Mononuclear cell (primary cell): Measurements from ENCODE around the gene FAM13A. TPM values are rescaled to one million over a fixed set of nuclear protein-coding genes. Genes with fewer than 3 reads are reported as not detected.

Source experiments
- H3K27me3 ChIP-seq: 2 replicates; pipeline ENCODE4 v1.6.0; 2011; ENCODE audit warnings: low read length, control low read depth; ENCODE audit not compliant: insufficient read depth
- H3K4me1 ChIP-seq: 2 replicates; pipeline ENCODE4 v1.5.1; 2011; ENCODE audit warnings: mild to moderate bottlenecking, low read length, control low read depth; ENCODE audit not compliant: insufficient read depth
- H3K4me3 ChIP-seq: 2 replicates; pipeline ENCODE4 v1.5.1; 2011; ENCODE audit warnings: mild to moderate bottlenecking, low read length, moderate library complexity
- H3K9me3 ChIP-seq: 2 replicates; pipeline ENCODE4 v1.5.1; 2011; ENCODE audit warnings: low read depth, mild to moderate bottlenecking, control low read depth, low read length
- total RNA-seq: library from RNA; depleted of rRNA; stranded (reverse); fragments of >200 nt; gene quantifications from one replicate; pipeline ENCODE4 v1.2.3, GENCODE V29; 2012

FAM13A gene
- total RNA-seq, 1 donor: 7.9 TPM

DNA sequence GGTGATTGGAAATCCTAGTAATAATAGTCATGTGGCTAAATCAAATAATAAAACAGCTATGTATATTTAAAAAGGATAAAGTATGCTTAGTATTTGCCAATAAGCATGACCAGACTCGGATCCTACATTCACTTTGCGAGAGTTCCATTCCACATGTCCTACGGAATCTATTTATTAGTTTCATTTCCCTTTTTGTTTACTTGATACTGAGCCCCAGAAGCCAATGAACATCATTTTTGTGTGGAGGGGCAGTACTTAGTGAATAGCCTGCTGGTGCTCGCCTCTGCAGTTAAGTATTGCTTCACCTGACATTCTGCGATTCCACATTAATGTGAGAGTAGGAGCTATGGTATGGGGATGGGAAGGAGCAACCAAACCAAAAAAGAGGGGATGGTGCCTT, 300.8 kb downstream of the FAM13A start:
- H3K9me3 ChIP-seq: no peaks in the 10 kb centered on the region
- no peak overlapping the region for H3K4me3 ChIP-seq
- H3K4me1 ChIP-seq: no peaks in the 10 kb centered on the region
- no peaks in the 10 kb centered on the region for H3K27me3 ChIP-seq

DNA sequence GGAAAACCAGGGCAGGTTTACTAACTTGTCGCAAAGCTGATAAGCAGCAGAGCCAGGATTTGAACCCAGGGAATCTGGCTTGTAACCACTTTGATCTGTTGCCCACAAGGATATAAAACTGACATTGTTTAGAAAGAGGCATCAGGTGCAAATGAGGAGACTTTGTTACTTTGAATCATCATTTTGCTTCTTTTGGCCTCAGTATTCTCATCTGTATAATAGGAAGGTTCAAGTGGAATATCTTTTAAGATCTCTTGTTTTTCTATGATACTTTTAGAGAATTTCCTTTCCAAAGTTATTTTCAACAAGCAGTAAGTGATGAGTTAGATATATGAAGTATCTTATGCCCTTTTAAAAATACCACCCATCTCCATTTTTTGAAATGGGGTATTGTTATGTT, 301.5 kb downstream of the FAM13A start:
- no peaks in the 10 kb centered on the region for H3K9me3 ChIP-seq
- H3K27me3 ChIP-seq: no peaks in the 10 kb centered on the region
- H3K4me3 ChIP-seq: no peak overlapping the region
- H3K4me1 ChIP-seq: no peaks in the 10 kb centered on the region

DNA sequence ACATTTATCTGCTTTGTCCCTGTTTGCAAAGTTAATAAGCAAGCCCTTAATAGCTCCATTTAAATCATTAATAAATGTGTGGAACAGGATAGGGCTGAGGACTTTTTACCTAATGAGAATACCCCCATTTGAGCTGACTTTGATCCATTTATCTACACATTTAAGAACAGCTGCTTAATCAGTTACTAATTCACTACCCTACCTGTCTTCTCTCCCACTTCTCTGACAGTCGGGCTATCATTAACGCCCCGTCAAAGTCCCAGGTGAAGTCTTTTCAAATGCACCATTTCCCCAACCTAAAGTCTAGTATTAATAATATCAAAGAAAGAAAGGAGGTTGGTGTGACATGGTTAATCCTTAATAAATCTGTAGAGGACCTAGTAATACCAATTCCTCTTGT, 302.2 kb downstream of the FAM13A start:
- no peak overlapping the region for H3K4me3 ChIP-seq
- H3K9me3 ChIP-seq: no peaks in the 10 kb centered on the region
- no peaks in the 10 kb centered on the region for H3K27me3 ChIP-seq
- H3K4me1 ChIP-seq: no peaks in the 10 kb centered on the region

DNA sequence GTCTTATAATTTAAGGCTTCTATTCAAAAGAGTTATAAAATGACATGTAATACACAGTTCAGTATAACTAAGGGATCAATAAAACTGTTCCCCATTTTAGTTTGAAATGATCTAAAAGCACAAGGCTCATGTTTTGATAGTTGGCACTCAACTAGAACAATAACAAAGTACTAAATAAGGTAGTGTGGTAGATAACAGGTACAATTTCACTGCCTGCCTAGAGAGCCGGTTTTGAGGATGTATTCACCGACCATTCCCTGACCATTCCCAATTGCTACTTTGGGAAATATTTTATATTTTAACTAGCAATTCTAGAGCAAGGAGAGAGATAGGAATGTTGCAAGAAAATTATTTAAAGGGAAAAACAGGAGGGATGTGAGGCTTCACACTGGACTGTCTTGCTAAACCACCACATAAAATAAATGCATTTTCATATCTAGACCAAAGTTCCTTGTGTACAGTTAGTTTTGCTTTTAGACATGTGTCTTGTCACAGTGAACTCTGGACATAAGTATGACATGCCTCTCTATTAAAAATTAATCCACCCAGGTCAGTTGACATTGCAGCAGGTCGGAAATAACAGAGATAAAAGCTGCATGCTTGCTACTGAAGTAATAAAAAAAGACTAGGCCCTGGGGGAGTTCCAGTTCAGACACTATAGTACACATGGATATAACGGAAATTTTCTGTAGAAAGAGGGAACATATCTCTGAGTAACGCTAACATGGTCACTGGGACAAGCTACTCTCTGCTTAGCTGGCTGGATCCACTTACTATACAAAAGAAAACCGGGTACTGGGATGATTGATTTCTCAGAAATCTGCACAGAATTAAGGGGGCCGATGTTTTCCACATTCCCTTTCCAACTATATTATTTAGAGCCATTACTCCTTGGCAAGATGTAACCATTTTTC, 303.1 kb downstream of the FAM13A start:
- H3K27me3 ChIP-seq: no peaks in the 10 kb centered on the region
- H3K4me3 ChIP-seq: no peak overlapping the region
- H3K4me1 ChIP-seq: no peaks in the 10 kb centered on the region
- no peaks in the 10 kb centered on the region for H3K9me3 ChIP-seq

DNA sequence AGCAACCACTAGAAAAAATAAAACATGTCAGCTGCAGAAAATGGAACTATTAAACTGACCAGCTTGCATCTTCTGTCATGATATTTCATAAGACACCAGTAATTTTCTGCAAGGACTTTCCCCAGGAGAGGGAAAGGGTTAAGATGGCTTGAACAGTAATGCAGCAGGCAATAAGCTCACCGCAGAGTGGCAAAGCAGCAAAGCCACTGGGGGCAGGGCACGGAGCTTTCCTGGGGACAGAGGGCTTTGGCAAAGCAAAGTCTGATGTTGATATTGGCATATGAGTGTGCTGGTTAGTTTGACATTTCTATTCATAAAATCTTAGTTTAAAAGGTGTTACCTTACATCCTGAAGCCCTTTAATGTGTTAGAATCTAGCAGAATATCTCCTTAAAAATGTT, 304.2 kb downstream of the FAM13A start:
- Histone ChIP-seq H3K4me1 (no peaks in the 10 kb centered on the region), H3K27me3 (no peaks in the 10 kb centered on the region), H3K4me3 (no peak overlapping the region), H3K9me3 (no peaks in the 10 kb centered on the region)

DNA sequence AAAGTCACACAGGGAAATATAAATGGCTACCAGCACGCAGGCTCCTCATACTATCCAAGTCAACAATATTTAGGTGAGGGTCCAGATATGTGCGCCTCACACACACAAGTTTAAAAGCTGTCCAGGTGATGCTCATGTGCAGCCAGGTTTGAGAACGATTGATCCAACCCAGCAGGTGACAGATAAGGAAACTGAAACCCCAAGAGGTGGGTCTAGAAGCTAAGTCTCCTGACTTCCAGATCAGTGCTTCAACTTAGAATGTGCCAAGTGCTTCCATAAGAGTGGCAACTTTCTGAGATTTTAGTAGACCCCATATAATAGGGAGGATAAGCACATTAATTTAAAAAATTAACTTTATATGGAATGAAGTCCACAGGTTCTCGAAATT, 304.9 kb downstream of the FAM13A start:
- Histone ChIP-seq H3K9me3 (no peaks in the 10 kb centered on the region), H3K4me1 (no peaks in the 10 kb centered on the region), H3K27me3 (no peaks in the 10 kb centered on the region), H3K4me3 (no peak overlapping the region)

DNA sequence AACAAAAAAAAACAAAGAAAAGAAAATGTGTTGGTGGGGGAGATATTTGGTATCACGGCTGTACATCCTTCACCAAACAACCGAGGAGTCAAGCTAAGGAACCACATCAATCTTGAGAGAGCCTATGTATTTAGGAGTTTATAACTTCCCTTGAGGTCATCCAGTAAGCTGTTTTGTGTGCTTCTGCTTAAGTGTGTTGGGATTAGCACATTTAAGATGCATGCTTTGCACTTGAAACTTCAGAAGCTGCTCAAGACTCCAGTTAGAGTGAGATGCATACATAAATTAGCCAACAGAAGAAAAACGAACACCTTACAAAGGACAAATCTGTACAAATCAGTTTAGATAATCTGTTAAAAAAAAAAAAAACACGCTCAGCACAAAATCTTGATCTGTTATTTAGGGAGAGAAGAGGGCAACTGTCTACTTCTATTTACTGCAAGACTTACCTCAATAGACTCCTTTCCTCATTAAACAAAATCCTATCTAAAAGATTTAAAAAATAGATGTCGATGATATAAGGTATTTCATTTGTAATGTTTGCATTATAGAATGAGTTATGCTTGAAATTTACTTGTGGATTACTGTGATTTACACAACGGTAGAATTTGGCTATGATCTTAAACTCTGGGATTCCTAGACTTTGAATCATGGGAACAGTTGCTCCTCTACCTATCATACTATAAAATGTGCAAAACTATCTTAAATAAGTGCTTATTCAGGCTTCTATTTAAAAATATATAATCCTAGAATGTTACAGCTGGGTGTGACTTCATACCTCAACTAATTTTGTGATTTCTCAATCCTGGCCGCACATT, 305.5 kb downstream of the FAM13A start:
- Histone ChIP-seq H3K27me3 (no peaks in the 10 kb centered on the region), H3K4me3 (no peak overlapping the region), H3K9me3 (no peaks in the 10 kb centered on the region), H3K4me1 (no peaks in the 10 kb centered on the region)

DNA sequence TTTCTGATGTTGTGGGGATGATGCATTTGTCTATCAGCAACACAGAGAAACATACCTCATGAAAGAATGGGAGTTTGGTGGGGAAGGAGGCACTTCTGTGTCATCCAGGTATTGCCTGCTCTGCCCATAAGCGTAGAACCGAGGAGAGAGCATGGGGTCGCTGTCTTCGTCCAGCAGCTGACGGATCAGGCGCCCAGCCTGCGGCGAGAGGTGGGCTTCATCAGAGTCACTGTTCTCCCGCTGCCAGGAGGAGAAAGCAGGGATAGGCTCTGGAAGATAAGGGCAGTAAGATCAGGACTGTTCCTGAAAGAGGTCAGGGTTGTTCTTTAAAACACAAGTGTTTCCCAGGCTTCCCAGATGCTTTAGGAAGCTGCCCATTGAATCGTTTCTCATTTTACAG, 306.6 kb downstream of the FAM13A start:
- Histone ChIP-seq H3K27me3 (no peaks in the 10 kb centered on the region), H3K4me1 (no peaks in the 10 kb centered on the region), H3K9me3 (no peaks in the 10 kb centered on the region), H3K4me3 (no peak overlapping the region)

DNA sequence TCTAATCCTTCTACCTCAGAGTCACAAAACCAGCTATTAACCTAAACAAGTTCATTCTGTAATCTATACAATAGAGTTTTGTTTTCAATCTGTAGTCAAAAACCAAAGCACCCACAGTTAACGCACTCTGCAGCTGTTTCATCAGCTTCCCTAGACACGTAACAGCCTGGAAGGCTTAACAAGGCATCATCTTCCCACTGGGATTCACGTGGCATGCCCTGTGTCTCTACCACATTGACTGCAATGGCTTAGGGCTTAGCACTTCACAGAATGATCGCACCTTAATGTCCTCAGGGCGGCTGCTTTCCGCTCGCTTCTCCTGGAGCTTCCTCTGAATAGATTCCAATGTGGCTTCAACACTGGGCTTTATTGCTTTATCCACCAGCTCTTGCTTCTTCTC, 309.6 kb downstream of the FAM13A start:
- Histone ChIP-seq H3K27me3 (no peaks in the 10 kb centered on the region), H3K4me1 (no peaks in the 10 kb centered on the region)

DNA sequence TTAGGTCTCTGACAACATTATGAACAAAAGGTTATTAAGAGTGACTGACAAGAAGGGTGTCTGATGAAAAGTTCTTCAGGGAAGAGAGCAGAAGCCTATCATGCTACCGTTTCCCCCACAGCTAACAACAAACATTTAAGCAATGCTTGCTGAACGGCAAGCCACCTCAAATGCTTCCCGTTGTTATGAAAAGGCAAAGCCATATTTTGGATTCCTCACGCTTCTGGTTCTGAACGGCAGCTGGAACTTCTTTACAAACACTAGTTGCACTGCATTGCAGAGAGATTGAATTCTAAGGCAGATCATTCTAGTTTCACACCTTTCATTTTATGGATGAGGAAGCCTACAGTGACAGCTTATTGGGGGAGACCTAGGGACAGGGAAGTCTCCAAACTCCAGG, 310.8 kb downstream of the FAM13A start:
- H3K27me3 ChIP-seq: no peaks in the 10 kb centered on the region
- H3K9me3 ChIP-seq: no peaks in the 10 kb centered on the region
- no peak overlapping the region for H3K4me3 ChIP-seq
- H3K4me1 ChIP-seq: no peaks in the 10 kb centered on the region

More for the DNA sequence above, 309.6 kb downstream of the FAM13A start:
- Histone ChIP-seq H3K9me3 (no peaks in the 10 kb centered on the region), H3K4me3 (no peak overlapping the region)

DNA sequence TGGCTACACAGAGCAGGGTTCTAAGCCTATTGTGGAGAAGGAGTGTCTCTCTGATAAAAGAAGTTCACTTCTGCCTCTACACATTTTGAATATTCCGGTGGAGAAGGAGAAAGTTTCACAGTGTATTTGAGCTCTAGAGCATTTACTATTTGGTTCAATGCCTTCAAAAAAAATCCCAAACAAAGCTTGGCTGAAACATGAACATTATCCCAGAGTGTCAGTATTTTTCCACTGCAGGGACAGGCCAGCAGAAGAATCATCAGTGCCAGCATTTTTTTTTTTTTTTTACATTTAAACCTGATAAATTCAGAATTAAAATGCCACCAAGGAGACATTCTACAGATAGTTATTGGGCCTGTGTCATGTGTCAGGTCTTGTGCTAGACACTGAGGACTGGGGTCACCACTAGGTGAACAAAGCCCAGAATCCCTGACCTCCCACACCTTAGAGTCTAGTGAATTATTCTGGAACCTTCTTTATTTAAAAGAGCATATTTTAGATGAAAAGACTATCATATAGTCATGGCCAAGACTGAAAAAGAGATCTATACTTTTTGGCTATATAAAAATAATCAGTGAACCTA, 311.3 kb downstream of the FAM13A start:
- Histone ChIP-seq H3K4me1 (no peaks in the 10 kb centered on the region), H3K4me3 (no peak overlapping the region), H3K9me3 (no peaks in the 10 kb centered on the region), H3K27me3 (no peaks in the 10 kb centered on the region)

DNA sequence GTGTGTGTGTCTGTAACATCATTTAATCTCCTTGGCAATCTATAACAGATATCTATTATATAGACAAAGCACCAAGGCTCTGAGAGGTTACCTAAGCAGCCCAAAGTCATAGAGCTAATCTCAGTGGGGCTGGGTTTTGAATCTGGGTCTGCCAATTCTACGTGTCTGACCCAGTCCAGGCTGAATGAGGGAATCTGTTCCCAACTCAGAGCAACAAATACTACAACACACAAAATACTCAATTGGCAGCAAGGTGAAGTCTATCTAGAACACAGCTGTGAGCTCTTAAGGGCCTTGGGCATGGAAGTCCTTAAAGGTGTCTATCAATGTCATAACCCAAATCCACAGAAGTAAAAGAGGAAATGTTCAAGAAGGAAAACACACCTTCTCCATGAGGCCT, 311.8 kb downstream of the FAM13A start:
- Histone ChIP-seq H3K27me3 (no peaks in the 10 kb centered on the region), H3K9me3 (no peaks in the 10 kb centered on the region), H3K4me3 (no peak overlapping the region), H3K4me1 (no peaks in the 10 kb centered on the region)

DNA sequence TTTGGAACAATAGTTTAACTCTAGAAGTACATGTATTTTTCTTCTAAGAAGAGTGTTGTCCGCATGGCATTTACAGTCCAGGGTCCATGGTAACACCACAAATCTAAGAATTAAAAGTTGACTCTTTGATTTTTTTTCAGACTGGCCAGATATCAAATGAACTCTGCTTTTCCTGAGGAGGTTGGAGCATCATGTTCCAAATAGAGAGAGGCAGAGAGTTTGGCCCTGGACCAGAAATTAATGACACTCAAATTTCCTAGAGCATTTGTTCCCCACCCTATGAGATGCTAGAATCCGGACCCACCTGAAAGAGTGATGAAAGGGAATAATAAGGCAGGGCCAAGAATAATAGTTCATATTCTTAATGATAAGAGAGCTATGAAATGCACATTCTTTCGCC, 312.4 kb downstream of the FAM13A start:
- Histone ChIP-seq H3K27me3 (no peaks in the 10 kb centered on the region), H3K9me3 (no peaks in the 10 kb centered on the region), H3K4me3 (no peak overlapping the region), H3K4me1 (no peaks in the 10 kb centered on the region)

DNA sequence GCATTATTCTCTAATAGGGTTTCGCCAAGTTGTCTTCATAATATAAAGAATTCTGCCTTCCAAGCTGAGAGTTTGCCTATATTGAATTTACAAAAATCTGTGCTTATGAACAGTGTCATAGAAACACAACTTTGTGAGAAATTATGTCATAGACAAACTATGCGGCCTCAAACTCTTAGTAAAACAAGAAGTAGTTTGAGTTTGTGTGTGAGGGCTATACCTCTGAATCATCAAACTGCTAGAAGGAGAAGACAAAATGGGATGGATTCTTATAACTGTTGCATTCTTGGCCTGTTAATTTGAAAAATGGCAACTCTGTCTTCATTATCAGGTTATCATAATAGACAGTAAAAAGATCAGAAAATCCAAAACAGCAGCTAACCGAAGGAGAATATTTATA, 313.3 kb downstream of the FAM13A start:
- no peaks in the 10 kb centered on the region for H3K9me3 ChIP-seq
- no peak overlapping the region for H3K4me3 ChIP-seq
- no peaks in the 10 kb centered on the region for H3K27me3 ChIP-seq
- peaks cover under 1% of the 10 kb centered on the region for H3K4me1 ChIP-seq

DNA sequence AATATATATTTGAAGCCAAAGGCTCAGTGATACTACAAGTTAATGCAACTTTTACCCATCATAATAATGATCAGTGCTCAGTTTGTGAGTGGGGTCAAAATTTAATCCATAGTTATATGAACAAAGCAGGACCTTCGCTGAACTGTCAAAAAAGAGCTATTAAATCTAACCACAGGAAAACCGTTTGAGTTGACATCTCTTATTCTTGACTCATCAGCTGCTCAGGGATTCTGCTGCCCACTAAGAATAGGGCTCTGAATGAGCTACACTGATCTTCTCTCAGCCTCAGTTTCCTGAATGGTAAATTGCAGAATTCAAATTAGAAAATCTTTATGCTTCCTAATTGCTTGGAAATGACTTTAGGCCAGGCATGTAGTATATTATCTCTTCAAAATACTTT, 314.4 kb downstream of the FAM13A start:
- no peak overlapping the region for H3K4me3 ChIP-seq
- no peaks in the 10 kb centered on the region for H3K27me3 ChIP-seq
- no peaks in the 10 kb centered on the region for H3K9me3 ChIP-seq
- peaks cover 11% of the 10 kb centered on the region for H3K4me1 ChIP-seq
